Measurements from ENCODE around the gene RAD51B. TPM values are rescaled to one million over a fixed set of nuclear protein-coding genes. Genes with fewer than 3 reads are reported as not detected.

RAD51B gene
- total RNA-seq, 1 experiment from 2014 or later: 13.3 TPM

DNA sequence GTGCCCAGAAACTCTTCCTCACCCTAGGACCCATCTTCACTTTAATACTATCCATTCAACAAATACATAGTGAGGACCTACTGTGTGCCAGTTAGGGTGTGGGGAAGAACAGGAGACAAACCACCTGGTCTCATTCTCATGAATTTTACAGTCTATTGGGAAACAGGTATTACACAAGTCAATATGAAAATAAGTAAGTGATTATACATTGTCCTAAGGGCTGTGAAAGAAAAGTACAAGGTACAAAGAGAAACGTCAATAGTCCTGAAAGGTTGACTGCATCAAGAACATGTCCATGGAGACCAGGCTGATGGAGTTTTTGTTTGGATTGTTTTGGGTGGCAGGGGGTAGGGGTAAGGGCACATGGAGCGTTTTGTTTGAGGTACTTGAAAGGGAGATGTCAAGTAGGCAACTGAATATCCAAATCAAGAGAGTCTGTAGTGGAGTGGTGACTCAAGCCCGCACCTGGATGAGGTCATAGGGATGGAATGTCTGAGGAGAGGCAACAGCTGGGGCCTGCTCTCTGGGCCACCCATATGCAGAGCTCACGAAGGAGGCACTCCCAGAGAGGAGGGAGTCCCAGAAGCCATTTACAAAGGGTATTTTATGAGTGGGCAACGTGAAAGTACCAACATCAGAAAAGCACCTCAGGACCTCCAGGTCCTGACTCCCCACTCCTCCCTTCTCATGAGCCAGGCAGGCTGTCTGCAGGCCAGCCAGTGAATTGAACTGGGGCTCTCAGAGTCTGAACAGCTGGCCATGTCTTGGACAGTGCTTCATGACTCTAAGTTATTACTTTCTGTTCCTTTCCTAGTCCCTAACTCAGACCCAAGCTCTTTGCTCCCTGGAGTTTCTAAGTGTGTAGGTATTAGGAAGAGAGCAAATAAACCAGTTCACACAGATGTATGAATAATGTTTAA, 701.3 kb downstream of the RAD51B start:
- Histone ChIP-seq H3K27ac (peak overlapping the region; percentile 92), H3K36me3 (no peaks in the 10 kb centered on the region), H3K4me3 (no peak overlapping the region), H3K4me1 (peaks cover 78% of the 10 kb centered on the region), H3K9me3 (replicated peaks) (no peaks in the 10 kb centered on the region), H3K27me3 (no peaks in the 10 kb centered on the region)
- DNase-seq: peak; percentile 87 to 89

DNA sequence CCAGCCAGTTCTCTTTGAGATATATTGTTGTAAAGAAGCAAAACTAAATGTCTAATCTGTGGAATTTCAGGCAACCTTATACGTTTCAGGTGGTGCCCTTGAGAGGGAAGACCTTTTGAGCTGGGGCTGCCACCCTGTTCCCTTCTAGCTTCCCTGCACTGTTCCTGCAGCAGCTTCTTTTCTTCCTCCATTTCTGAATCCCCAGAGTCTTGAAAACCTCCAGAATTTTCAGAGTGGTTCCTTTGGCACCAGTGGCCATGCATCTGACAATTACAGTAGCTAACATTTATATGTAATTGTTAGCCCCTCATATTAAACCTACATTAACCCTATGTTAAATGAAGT, 702.0 kb downstream of the RAD51B start:
- DNase-seq: no peak
- H3K27me3 ChIP-seq: no peaks in the 10 kb centered on the region
- peaks cover 78% of the 10 kb centered on the region for H3K4me1 ChIP-seq
- peak overlapping the region; percentile 92 for H3K27ac ChIP-seq
- H3K4me3 ChIP-seq: no peak overlapping the region
- H3K9me3 ChIP-seq (replicated peaks): no peaks in the 10 kb centered on the region
- no peaks in the 10 kb centered on the region for H3K36me3 ChIP-seq

DNA sequence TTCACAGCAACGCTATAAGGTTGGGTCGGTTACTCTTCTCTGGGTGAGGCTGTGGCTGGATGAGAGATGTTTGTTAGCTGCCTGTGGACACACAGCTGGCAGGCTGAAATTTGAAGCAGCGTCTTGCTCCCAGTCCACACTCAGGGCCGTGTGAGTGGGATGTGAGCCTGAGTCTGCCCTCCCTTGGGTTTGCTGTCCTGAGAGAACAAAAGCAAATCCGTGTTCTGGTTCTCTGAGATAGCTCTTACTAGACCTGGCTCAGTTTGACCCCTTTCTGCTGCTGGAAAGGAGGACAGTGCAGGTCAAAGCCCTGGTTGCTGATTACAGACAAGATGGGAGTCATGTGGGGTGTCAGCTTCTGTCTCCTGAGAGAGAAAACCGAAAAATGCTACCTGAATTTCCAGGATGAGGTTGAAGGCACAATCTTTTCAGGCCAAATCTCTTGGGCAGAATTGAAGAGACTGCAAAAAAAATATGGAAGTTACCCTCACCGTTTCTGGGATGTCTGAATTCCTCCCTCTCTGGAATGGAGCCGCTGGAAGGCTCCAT, 702.5 kb downstream of the RAD51B start:
- H3K4me3 ChIP-seq: peak overlapping the region; percentile 13
- H3K9me3 ChIP-seq (replicated peaks): no peaks in the 10 kb centered on the region
- peaks cover 78% of the 10 kb centered on the region for H3K4me1 ChIP-seq
- H3K27me3 ChIP-seq: no peaks in the 10 kb centered on the region
- peak; percentile 34 to 60 for DNase-seq
- H3K36me3 ChIP-seq: no peaks in the 10 kb centered on the region
- H3K27ac ChIP-seq: peak overlapping the region; percentile 92

- Histone ChIP-seq H3K4me3 (no peak overlapping the region; the same call in 1 of the 2 replicates), H3K4me1 (peaks cover 78% of the 10 kb centered on the region), H3K36me3 (no peaks in the 10 kb centered on the region), H3K27ac (peak overlapping the region; percentile 92), H3K27me3 (no peaks in the 10 kb centered on the region), H3K9me3 (replicated peaks) (no peaks in the 10 kb centered on the region)
- peak; percentile 79 to 91 for DNase-seq
Measured at GRCh38 chr14:68522510-68523325, 703.1 kb downstream of the RAD51B start.

DNA sequence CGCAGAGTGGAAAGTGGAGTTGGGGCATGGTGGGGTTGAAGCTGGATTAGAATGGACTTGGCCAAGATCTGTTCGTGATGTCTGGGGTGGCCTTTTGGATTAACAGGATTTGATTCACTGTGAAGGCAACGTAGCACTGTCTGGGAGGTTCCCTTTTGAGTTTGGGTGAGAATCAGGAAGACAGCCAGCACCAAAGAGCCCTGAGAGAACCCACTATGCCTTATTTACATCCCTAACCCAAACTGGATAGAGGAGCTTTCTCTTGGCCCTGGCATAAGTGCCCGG, 703.7 kb downstream of the RAD51B start:
- no peak overlapping the region for H3K4me3 ChIP-seq
- H3K27me3 ChIP-seq: no peaks in the 10 kb centered on the region
- H3K4me1 ChIP-seq: peaks cover 72% of the 10 kb centered on the region
- no peaks in the 10 kb centered on the region for H3K9me3 ChIP-seq (replicated peaks)
- no peaks in the 10 kb centered on the region for H3K36me3 ChIP-seq
- peak overlapping the region; percentile 92 for H3K27ac ChIP-seq
- no peak for DNase-seq

GRCh38 chr14:68523989-68524725, 704.6 kb downstream of the RAD51B start:
- H3K4me3 ChIP-seq: no peak overlapping the region
- H3K36me3 ChIP-seq: no peaks in the 10 kb centered on the region
- H3K4me1 ChIP-seq: peaks cover 64% of the 10 kb centered on the region
- peak overlapping the region; percentile 92 for H3K27ac ChIP-seq
- H3K9me3 ChIP-seq (replicated peaks): 0 out of 2 replicates have a peak, but pooled peaks cover under 1% of the 10 kb centered on the region
- H3K27me3 ChIP-seq: no peaks in the 10 kb centered on the region
- DNase-seq: peak in 1 of 2 experiments; percentile 52

DNA sequence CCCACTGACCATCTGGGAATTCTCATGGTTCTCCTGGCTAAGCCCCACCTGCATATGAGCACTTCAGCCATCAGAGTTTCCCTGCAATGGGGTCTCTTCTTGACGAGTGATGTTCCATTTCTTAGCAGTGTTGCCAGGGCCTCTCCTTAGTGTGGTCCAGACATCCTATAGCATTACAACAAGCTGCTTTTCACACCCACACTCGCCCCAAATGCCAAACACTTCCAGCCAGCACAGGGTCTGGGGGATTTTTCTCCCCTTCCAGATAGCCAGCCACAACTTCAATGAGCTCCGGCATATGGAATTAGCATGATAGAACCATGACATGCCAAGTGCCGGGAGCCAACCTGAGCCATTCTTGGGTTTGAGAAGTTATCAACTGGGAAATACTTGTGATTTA, 705.9 kb downstream of the RAD51B start:
- H3K4me3 ChIP-seq: no peak overlapping the region
- H3K9me3 ChIP-seq (replicated peaks): 0 out of 2 replicates have a peak, but pooled peaks cover 5% of the 10 kb centered on the region
- peaks cover 50% of the 10 kb centered on the region for H3K4me1 ChIP-seq
- H3K27me3 ChIP-seq: no peaks in the 10 kb centered on the region
- no peak for DNase-seq
- no peak overlapping the region for H3K27ac ChIP-seq
- H3K36me3 ChIP-seq: no peaks in the 10 kb centered on the region

DNA sequence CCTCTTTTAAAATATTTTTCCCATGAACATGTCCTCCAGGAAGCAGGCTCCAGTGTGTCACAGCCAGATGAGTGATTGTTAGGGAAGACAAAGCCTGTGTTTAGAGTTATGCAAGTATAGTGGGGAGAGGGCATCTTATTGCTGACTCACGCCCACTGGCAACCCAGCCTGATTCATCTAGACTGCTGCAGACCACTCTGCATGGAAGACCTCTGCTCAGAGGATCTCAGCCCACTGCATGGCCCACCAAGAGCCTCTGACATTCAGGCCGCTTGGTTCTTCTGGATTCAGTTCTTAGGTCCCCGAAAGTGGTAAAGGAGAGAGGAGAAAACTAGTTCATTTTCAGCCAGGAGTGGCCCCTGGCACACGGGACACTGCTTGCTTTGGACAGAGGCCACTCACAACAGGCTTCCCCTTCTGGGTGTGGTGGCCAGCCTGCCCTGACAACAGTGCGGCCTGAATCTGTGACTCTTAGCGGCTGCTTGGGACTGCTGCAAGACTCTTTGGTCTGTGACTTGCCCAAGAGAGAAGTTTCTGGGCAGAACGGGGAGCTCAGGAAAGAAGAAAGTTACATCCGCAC, 707.0 kb downstream of the RAD51B start:
- no peak for DNase-seq
- H3K27ac ChIP-seq: peak overlapping the region; percentile 9; the same call in 1 of the 2 replicates
- no peaks in the 10 kb centered on the region for H3K36me3 ChIP-seq
- H3K27me3 ChIP-seq: no peaks in the 10 kb centered on the region
- 0 out of 2 replicates have a peak, but pooled peaks cover 8% of the 10 kb centered on the region for H3K9me3 ChIP-seq (replicated peaks)
- no peak overlapping the region for H3K4me3 ChIP-seq
- peaks cover 39% of the 10 kb centered on the region for H3K4me1 ChIP-seq

- Histone ChIP-seq H3K4me3 (no peak overlapping the region), H3K9me3 (replicated peaks) (0 out of 2 replicates have a peak, but pooled peaks cover 8% of the 10 kb centered on the region), H3K36me3 (no peaks in the 10 kb centered on the region), H3K27me3 (no peaks in the 10 kb centered on the region), H3K27ac (peak overlapping the region; percentile 9; the same call in 1 of the 2 replicates), H3K4me1 (peaks cover 31% of the 10 kb centered on the region)
- DNase-seq: peak in 1 of 2 experiments; percentile 55
Measured at GRCh38 chr14:68527329-68527851, 707.8 kb downstream of the RAD51B start.

GRCh38 chr14:68528040-68528687, 708.6 kb downstream of the RAD51B start:
- H3K27ac ChIP-seq: no peak overlapping the region
- peaks cover 23% of the 10 kb centered on the region for H3K4me1 ChIP-seq
- no peak for DNase-seq

GRCh38 chr14:68530443-68530842, 710.9 kb downstream of the RAD51B start:
- no peak overlapping the region for H3K4me3 ChIP-seq

More at GRCh38 chr14:68528040-68528687, 708.6 kb downstream of the RAD51B start:
- Histone ChIP-seq H3K4me3 (no peak overlapping the region), H3K36me3 (no peaks in the 10 kb centered on the region), H3K27me3 (no peaks in the 10 kb centered on the region), H3K9me3 (replicated peaks) (0 out of 2 replicates have a peak, but pooled peaks cover 8% of the 10 kb centered on the region)

DNA sequence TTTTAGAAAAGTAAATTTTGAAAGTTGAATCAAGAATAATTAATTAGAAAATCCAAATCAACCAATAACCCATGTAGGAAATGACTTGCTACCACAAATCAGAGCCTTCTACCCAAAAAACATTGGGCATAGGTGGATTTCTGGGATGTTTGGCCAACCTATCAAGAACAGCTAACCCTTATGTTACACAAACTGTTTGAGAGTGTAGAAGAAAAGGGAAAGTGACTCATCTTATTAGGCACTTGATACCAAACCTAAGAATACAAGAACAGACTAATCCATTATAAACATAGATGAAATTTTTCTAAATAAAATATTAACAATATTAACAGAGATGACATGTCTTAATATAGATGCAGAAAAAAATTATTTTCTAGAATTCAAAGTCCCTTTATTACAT, 712.9 kb downstream of the RAD51B start:
- Histone ChIP-seq H3K4me1 (peaks cover 2% of the 10 kb centered on the region; the same call in 1 of the 2 replicates), H3K4me3 (no peak overlapping the region), H3K9me3 (replicated peaks) (0 out of 2 replicates have a peak, but pooled peaks cover 8% of the 10 kb centered on the region), H3K27me3 (no peaks in the 10 kb centered on the region), H3K36me3 (no peaks in the 10 kb centered on the region), H3K27ac (no peak overlapping the region)
- no peak for DNase-seq

More at GRCh38 chr14:68530443-68530842, 710.9 kb downstream of the RAD51B start:
- Histone ChIP-seq H3K9me3 (replicated peaks) (0 out of 2 replicates have a peak, but pooled peaks cover 8% of the 10 kb centered on the region), H3K36me3 (no peaks in the 10 kb centered on the region), H3K27me3 (no peaks in the 10 kb centered on the region), H3K4me1 (peaks cover 11% of the 10 kb centered on the region; the same call in 1 of the 2 replicates), H3K27ac (no peak overlapping the region)
- DNase-seq: no peak

GRCh38 chr14:68534276-68534675, 714.7 kb downstream of the RAD51B start:
- DNase-seq: no peak
- H3K27me3 ChIP-seq: no peaks in the 10 kb centered on the region
- H3K4me3 ChIP-seq: no peak overlapping the region
- H3K36me3 ChIP-seq: no peaks in the 10 kb centered on the region
- 0 out of 2 replicates have a peak, but pooled peaks cover 6% of the 10 kb centered on the region for H3K9me3 ChIP-seq (replicated peaks)
- H3K27ac ChIP-seq: no peak overlapping the region
- H3K4me1 ChIP-seq: peaks cover 4% of the 10 kb centered on the region; the same call in 1 of the 2 replicates

Measured in SJCRH30 (cell line).